Measurements from ENCODE around the gene LAMTOR5. TPM values are rescaled to one million over a fixed set of nuclear protein-coding genes. Genes with fewer than 3 reads are reported as not detected.

LAMTOR5 gene
- total RNA-seq, 2 donors from 2014 or later, result 130 to 146 TPM

GRCh38 chr1:110426854-110427253 lies 19.4 kb upstream of the LAMTOR5 start:
- Histone ChIP-seq H3K4me3 (no peak overlapping the region), H3K9me3 (no peaks in the 10 kb centered on the region), H3K9ac (ENCODE audit: low read depth in 2 of 2, low read length in 2 of 2) (no peak overlapping the region), H3K4me1 (no peaks in the 10 kb centered on the region), H3K36me3 (no peaks in the 10 kb centered on the region), H3K27me3 (no peaks in the 10 kb centered on the region), H3K27ac (no peak overlapping the region)
- TF ChIP-seq CTCF (IDR thresholded peaks at IDR 0.05), result no peak
- DNase-seq, result no peak
- intact Hi-C loops (cut with DNase I), result no loop called here

GRCh38 chr1:110425612-110426152 lies 18.2 kb upstream of the LAMTOR5 start:
- no peaks in the 10 kb centered on the region for H3K36me3 ChIP-seq
- no peak overlapping the region for H3K4me3 ChIP-seq
- no peak overlapping the region for H3K9ac ChIP-seq (ENCODE audit: low read depth in 2 of 2, low read length in 2 of 2)
- H3K27ac ChIP-seq, result no peak overlapping the region
- no peaks in the 10 kb centered on the region for H3K9me3 ChIP-seq
- intact Hi-C loops (cut with DNase I), result no loop called here
- DNase-seq, result no peak
- H3K27me3 ChIP-seq, result no peaks in the 10 kb centered on the region
- no peaks in the 10 kb centered on the region for H3K4me1 ChIP-seq
- TF ChIP-seq CTCF (IDR thresholded peaks at IDR 0.05), result no peak

- Histone ChIP-seq H3K9ac (ENCODE audit: low read depth in 2 of 2, low read length in 2 of 2) (no peak overlapping the region), H3K4me1 (no peaks in the 10 kb centered on the region), H3K27me3 (no peaks in the 10 kb centered on the region), H3K36me3 (no peaks in the 10 kb centered on the region), H3K27ac (no peak overlapping the region), H3K9me3 (no peaks in the 10 kb centered on the region), H3K4me3 (no peak overlapping the region)
- DNase-seq, result no peak
- TF ChIP-seq CTCF (IDR thresholded peaks at IDR 0.05), result no peak
- intact Hi-C loops (cut with DNase I), result no loop called here
Observed at GRCh38 chr1:110424699-110425611, 17.5 kb upstream of the LAMTOR5 start.

GRCh38 chr1:110420874-110421793 lies 13.6 kb upstream of the LAMTOR5 start:
- DNase-seq, result no peak
- no peak for TF ChIP-seq CTCF (IDR thresholded peaks at IDR 0.05)
- no peak overlapping the region for H3K27ac ChIP-seq

GRCh38 chr1:110420023-110420662 lies 12.6 kb upstream of the LAMTOR5 start:
- Histone ChIP-seq H3K27me3 (no peaks in the 10 kb centered on the region), H3K27ac (no peak overlapping the region), H3K4me1 (no peaks in the 10 kb centered on the region), H3K4me3 (no peak overlapping the region), H3K36me3 (no peaks in the 10 kb centered on the region), H3K9ac (ENCODE audit: low read depth in 2 of 2, low read length in 2 of 2) (no peak overlapping the region), H3K9me3 (no peaks in the 10 kb centered on the region)
- DNase-seq, result no peak
- intact Hi-C loops (cut with DNase I), result no loop called here
- no peak for TF ChIP-seq CTCF (IDR thresholded peaks at IDR 0.05)

More at GRCh38 chr1:110420874-110421793, 13.6 kb upstream of the LAMTOR5 start:
- Histone ChIP-seq H3K36me3 (no peaks in the 10 kb centered on the region), H3K27me3 (no peaks in the 10 kb centered on the region), H3K9me3 (no peaks in the 10 kb centered on the region), H3K4me3 (no peak overlapping the region), H3K4me1 (no peaks in the 10 kb centered on the region), H3K9ac (ENCODE audit: low read depth in 2 of 2, low read length in 2 of 2) (no peak overlapping the region)
- intact Hi-C loops (cut with DNase I), result no loop called here
